22Rv1 (cell line): ENCODE measurements around the gene CDHR4.

Source experiments
- ZFX ChIP-seq: fragments of 450-650 bp; IDR thresholded peaks from 2 replicates; pipeline ENCODE4 v1.6.1; 2017; ENCODE audit warnings: antibody characterized with exemption, borderline replicate concordance
- TF ChIP-seq, protein P1 (sequence below): fragments of 450-650 bp; IDR thresholded peaks from 2 replicates; pipeline ENCODE4 v1.5.1; 2017; ENCODE audit warnings: mild to moderate bottlenecking

DNA sequence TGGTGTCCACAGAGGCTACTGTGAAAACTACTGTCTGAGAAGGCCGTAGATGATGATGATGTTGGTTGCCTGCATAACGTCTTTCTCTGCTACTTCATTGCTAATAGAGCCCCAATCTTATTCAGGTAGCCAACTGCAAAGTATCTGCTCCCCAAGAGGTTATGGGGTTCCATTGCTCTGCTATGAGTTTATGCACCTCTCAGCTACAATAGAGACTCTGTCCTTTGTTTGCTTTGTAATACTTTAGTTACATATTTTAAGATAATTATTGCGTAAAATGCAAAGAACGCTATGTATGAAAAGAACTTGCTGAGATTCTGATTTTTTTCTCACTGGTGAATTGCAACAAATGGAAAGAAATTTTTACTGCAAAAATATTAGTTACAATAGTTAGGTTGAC is 48.2 kb downstream of the CDHR4 start:
- TF ChIP-seq, protein P1, sequence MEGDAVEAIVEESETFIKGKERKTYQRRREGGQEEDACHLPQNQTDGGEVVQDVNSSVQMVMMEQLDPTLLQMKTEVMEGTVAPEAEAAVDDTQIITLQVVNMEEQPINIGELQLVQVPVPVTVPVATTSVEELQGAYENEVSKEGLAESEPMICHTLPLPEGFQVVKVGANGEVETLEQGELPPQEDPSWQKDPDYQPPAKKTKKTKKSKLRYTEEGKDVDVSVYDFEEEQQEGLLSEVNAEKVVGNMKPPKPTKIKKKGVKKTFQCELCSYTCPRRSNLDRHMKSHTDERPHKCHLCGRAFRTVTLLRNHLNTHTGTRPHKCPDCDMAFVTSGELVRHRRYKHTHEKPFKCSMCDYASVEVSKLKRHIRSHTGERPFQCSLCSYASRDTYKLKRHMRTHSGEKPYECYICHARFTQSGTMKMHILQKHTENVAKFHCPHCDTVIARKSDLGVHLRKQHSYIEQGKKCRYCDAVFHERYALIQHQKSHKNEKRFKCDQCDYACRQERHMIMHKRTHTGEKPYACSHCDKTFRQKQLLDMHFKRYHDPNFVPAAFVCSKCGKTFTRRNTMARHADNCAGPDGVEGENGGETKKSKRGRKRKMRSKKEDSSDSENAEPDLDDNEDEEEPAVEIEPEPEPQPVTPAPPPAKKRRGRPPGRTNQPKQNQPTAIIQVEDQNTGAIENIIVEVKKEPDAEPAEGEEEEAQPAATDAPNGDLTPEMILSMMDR: no peak
- no peak for TF ChIP-seq ZFX
